HepG2 (cell line): ENCODE measurements around the gene RIMBP2. TPM values are rescaled to one million over a fixed set of nuclear protein-coding genes. Genes with fewer than 3 reads are reported as not detected.

ENCODE experiments used
- ATAC-seq: fragments of 200-7000 bp; cut with Tn5 transposase; 3 replicates; pipeline ENCODE4 v1.9.1; 2020; ENCODE audit warnings: mild to moderate bottlenecking, moderate library complexity
- BruUV-seq: library from RNA; stranded (reverse); fragments of 400-500 nt; replicated peaks from 2 replicates; lab custom pipeline; 2021; lab: Mats Ljungman, UMichigan
- CTCF ChIA-PET: fragments of 300-600 bp; formaldehyde crosslinking; extraction: SDS; loops from one replicate; lab custom pipeline; 2021; ENCODE audit warnings: low total read pairs, inconsistent platforms, low intra/inter-chr PET ratio; lab: Yijun Ruan, JAX
- POLR2A ChIA-PET: fragments of 350-600 bp; sonication (Branson Sonifier 250); formaldehyde crosslinking; loops from one replicate; lab custom pipeline; 2020; ENCODE audit warnings: antibody characterized with exemption, inconsistent platforms; lab: Yijun Ruan, JAX
- DNase-seq: peaks from one replicate; pipeline ENCODE4 v3.0.0-alpha.2; 2015; ENCODE audit warnings: low spot score
- FAIRE-seq: peaks from 3 replicates; lab custom pipeline; 2011; peaks lifted over from hg19 to GRCh38; lab: Jason Lieb, UNC
- H2AFZ ChIP-seq: one replicate; pipeline ENCODE4 v1.6.1; 2011; ENCODE audit warnings: low read length, inconsistent platforms
- H3K27ac ChIP-seq: fragments of 300-600 bp; 3 replicates; pipeline ENCODE4 v1.8.0; 2011; ENCODE audit warnings: mixed run types, mild to moderate bottlenecking, mixed read lengths, low read length, inconsistent platforms; ENCODE audit not compliant: insufficient read depth; ENCODE audit errors: extremely low read length
- H3K27me3 ChIP-seq, 2 experiments: fragments of 200-600 bp in 1 of 2; 2 replicates in 1 of 2; 3 replicates in 1 of 2; pipeline versions ENCODE4 v1.6.0 to v1.8.0; 2011; ENCODE audit warnings: low read length in 2 of 2, mild to moderate bottlenecking in 2 of 2, moderate library complexity in 2 of 2, inconsistent platforms in 1 of 2; ENCODE audit not compliant: insufficient read depth in 2 of 2, control insufficient read depth in 1 of 2
- H3K36me3 ChIP-seq, 2 experiments: fragments of 200-600 bp in 1 of 2; replicated peaks in 1 of 2; 2 replicates in 1 of 2; 3 replicates in 1 of 2; pipeline versions ENCODE4 v1.5.1 to v1.8.0; 2011; ENCODE audit warnings: low read length in 2 of 2, inconsistent platforms in 1 of 2; ENCODE audit not compliant: insufficient read depth in 2 of 2, control insufficient read depth in 1 of 2
- H3K4me1 ChIP-seq: 2 replicates; pipeline ENCODE4 v1.5.1; 2012; ENCODE audit warnings: low read length, inconsistent platforms; ENCODE audit not compliant: insufficient read depth
- H3K4me2 ChIP-seq: 2 replicates; pipeline ENCODE4 v1.6.0; 2011; ENCODE audit warnings: low read depth, low read length, inconsistent platforms
- H3K4me3 ChIP-seq, 3 experiments: fragments of 200-600 bp in 1 of 3; sonication (generic), shearing (Covaris generic) in 1 of 3; replicated peaks in 1 of 3; 2 replicates each; pipeline ENCODE4 v1.5.1; 2011 to 2016; ENCODE audit warnings: low read length in 3 of 3, inconsistent platforms in 2 of 3, low read depth in 2 of 3, mild to moderate bottlenecking in 2 of 3, control low read depth in 1 of 3, mixed read lengths in 1 of 3; ENCODE audit not compliant: insufficient read depth in 1 of 3
- H3K79me2 ChIP-seq: one replicate; pipeline ENCODE4 v1.6.1; 2011; ENCODE audit warnings: low read length, inconsistent platforms; ENCODE audit not compliant: insufficient read depth
- H3K9ac ChIP-seq: 2 replicates; pipeline ENCODE4 v1.6.0; 2011; ENCODE audit warnings: mild to moderate bottlenecking, low read depth, low read length, inconsistent platforms; ENCODE audit not compliant: insufficient read depth
- H3K9me3 ChIP-seq: 2 replicates; pipeline ENCODE4 v1.5.1; 2012; ENCODE audit warnings: mild to moderate bottlenecking, low read length
- H4K20me1 ChIP-seq: 2 replicates; pipeline ENCODE4 v1.6.0; 2011; ENCODE audit warnings: inconsistent platforms, mild to moderate bottlenecking, low read length, moderate library complexity; ENCODE audit not compliant: insufficient read depth
- CBFB ChIP-seq: sonication (generic); formaldehyde crosslinking; IDR thresholded peaks from 2 replicates; pipeline ENCODE4 v1.4.0; 2020; ENCODE audit warnings: missing genetic modification reagents
- GFI1 ChIP-seq: sonication (generic); formaldehyde crosslinking; IDR thresholded peaks from 2 replicates; pipeline ENCODE4 v1.5.0; 2020; ENCODE audit warnings: missing genetic modification reagents, mild to moderate bottlenecking, borderline replicate concordance
- GTF3A ChIP-seq: sonication (generic); formaldehyde crosslinking; conservative IDR thresholded peaks from 2 replicates; pipeline ENCODE4 v1.4.0; 2020; ENCODE audit warnings: mild to moderate bottlenecking, missing genetic modification reagents
- JDP2 ChIP-seq: sonication (generic); formaldehyde crosslinking; IDR thresholded peaks from 2 replicates; pipeline ENCODE4 v1.8.1; 2022; ENCODE audit warnings: missing genetic modification reagents, borderline replicate concordance
- NR2F6 ChIP-seq, 2 experiments: IDR thresholded peaks; 2 replicates each; pipeline ENCODE4 v1.6.1; 2016; ENCODE audit warnings: antibody characterized with exemption in 1 of 2, mild to moderate bottlenecking in 1 of 2
- POLR2G ChIP-seq: fragments of 200-400 bp; formaldehyde crosslinking; IDR thresholded peaks from 2 replicates; pipeline ENCODE4 v1.6.1; 2018; ENCODE audit warnings: mild to moderate bottlenecking, low read depth, low read length, moderate library complexity
- PTBP1 ChIP-seq: fragments of 200-400 bp; formaldehyde crosslinking; IDR thresholded peaks from 2 replicates; pipeline ENCODE4 v1.6.1; 2018; ENCODE audit warnings: low read length, low read depth; ENCODE audit not compliant: poor library complexity, severe bottlenecking
- YEATS4 ChIP-seq: sonication (generic); formaldehyde crosslinking; IDR thresholded peaks from 2 replicates; pipeline ENCODE4 v1.4.0; 2020; ENCODE audit warnings: missing genetic modification reagents, borderline replicate concordance
- ZNF160 ChIP-seq: sonication (generic); formaldehyde crosslinking; IDR thresholded peaks from 2 replicates; pipeline ENCODE4 v1.8.0; 2022; ENCODE audit warnings: mild to moderate bottlenecking, inconsistent platforms, missing genetic modification reagents
- ZNF234 ChIP-seq: sonication (generic); formaldehyde crosslinking; conservative IDR thresholded peaks from 2 replicates; pipeline ENCODE4 v1.5.1; 2020; ENCODE audit warnings: mild to moderate bottlenecking, missing genetic modification reagents
- ZNF619 ChIP-seq: sonication (generic); formaldehyde crosslinking; IDR thresholded peaks from 2 replicates; pipeline ENCODE4 v1.4.0; 2020; ENCODE audit warnings: mild to moderate bottlenecking, missing genetic modification reagents
- WGBS: methylation state at CpG from one replicate; pipeline ENCODE4 v1.1.6; 2017; ENCODE audit warnings: low lambda C conversion rate; 5-methylcytosine and 5-hydroxymethylcytosine counted together
- in situ Hi-C: cut with HindIII; loops from 2 replicates; pipeline ENCODE4 v1.10.0; 2017; ENCODE audit warnings: low pct_unique_long_range_greater_than_20kb; ENCODE audit not compliant: extremely low pct_ligation_motif_present
- intact Hi-C: fragments of 100-400 bp; cut with micrococcal nuclease; formaldehyde crosslinking; loops from one replicate; pipeline ENCODE4 v1.10.0; 2022; ENCODE audit not compliant: unreplicated experiment
- polyA plus RNA-seq, 8 experiments: library from polyadenylated mRNA; depleted of rRNA in 3 of 8; stranded (reverse) in 7 of 8; unstranded in 1 of 8; fragments of >200 nt; fragmentation: Illumina TruSeq in 4 of 8; extraction: Trizol in 4 of 8; gene quantifications; 2 replicates each; pipeline versions ENCODE4 v1.2.1 to v1.2.3, GENCODE V29; 2011 to 2016; ENCODE audit warnings: low read depth in 4 of 8, missing spikeins in 1 of 8, mixed read lengths in 1 of 8; ENCODE audit not compliant: insufficient read depth in 1 of 8
- total RNA-seq, 5 experiments: library from RNA; depleted of rRNA; stranded (reverse); fragments of >200 nt; fragmentation: Illumina TruSeq; extraction: Trizol; gene quantifications; 2 replicates each; pipeline ENCODE4 v1.2.3, GENCODE V29; 2016; ENCODE audit warnings: low read depth in 1 of 5
- TF ChIP-seq, protein P1 (sequence below): sonication (generic); formaldehyde crosslinking; IDR thresholded peaks from 2 replicates; pipeline ENCODE4 v1.9.0; 2022; ENCODE audit warnings: low read depth, missing genetic modification reagents
- TF ChIP-seq, protein P2 (sequence below): sonication (generic); formaldehyde crosslinking; IDR thresholded peaks from 2 replicates; pipeline ENCODE4 v1.8.0; 2022; ENCODE audit warnings: missing genetic modification reagents, low read depth, mild to moderate bottlenecking, borderline replicate concordance
- TF ChIP-seq, protein P3 (sequence below): fragments of 450-650 bp; IDR thresholded peaks from 2 replicates; pipeline ENCODE4 v1.6.1; 2016
- TF ChIP-seq, protein P4 (sequence below): sonication (generic); formaldehyde crosslinking; IDR thresholded peaks from 2 replicates; pipeline ENCODE4 v1.5.1; 2020; ENCODE audit warnings: mild to moderate bottlenecking, missing genetic modification reagents
- TF ChIP-seq, protein P5 (sequence below): sonication (generic); formaldehyde crosslinking; IDR thresholded peaks from 2 replicates; pipeline ENCODE4 v1.8.0; 2023; ENCODE audit warnings: mild to moderate bottlenecking, missing genetic modification reagents

Gene RIMBP2
- total and polyA plus RNA-seq, 2 of the 13 experiments (the other 11 are each of a cell fraction or from before 2014, with no cell fraction given): 0.03 TPM; not detected in 1

DNA sequence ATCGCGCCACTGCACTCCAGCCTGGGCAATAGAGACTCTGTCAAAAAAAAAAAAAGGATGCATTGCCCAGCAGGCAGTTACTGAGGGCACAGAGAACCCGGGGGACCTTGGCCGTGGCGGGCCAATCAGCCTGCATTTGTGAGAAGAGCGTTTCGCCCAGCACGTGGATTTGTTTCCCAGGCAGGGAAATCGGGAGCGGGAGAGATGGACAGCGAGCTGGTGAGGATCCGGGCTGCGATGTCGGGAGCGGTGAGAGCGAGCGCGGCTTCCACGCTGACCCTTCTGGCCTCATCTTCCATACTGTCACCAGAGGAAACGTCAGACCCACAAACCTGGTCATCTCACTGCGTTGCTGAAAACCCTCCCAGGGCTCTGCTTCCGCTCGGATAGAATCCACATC, 123.5 kb downstream of the RIMBP2 start (continued):
- TF ChIP-seq NR2F6 (IDR thresholded peaks at IDR 0.05): no peak
- no peak for TF ChIP-seq NR2F6 (CRISPR knock-in tag; IDR thresholded peaks at IDR 0.05)

DNA sequence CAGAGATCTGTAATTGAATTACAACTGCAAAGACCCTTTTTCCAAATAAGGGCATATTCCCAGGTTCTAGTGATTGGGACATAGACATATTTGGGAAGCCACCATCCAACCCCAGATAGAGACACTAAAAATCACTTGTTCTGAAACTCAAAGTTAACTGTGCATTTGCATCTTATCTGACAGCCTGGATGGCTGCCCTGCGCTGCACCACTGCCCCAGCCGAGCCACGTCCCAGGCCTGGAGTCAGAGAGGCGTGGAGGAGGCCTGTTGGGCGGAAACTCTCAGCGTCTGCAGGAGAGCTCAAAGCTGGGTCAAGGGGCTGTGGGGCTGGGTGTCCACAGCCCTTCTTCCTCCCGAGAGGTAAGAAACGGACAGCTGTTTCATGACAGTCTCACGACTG, 124.4 kb downstream of the RIMBP2 start:
- H2AFZ ChIP-seq: no peak overlapping the region
- no peak for FAIRE-seq
- no peaks in the 10 kb centered on the region for H3K79me2 ChIP-seq
- no peak overlapping the region for H3K9ac ChIP-seq
- no peaks in the 10 kb centered on the region for H3K9me3 ChIP-seq
- in situ Hi-C loops: no loop called here
- H3K36me3 ChIP-seq: no peaks in the 10 kb centered on the region
- H4K20me1 ChIP-seq: no peaks in the 10 kb centered on the region
- ATAC-seq: no peak
- ChIA-PET POLR2A (no interaction called here), CTCF (no interaction called here)
- BruUV-seq: no TSS peak
- WGBS: 48% methylated on average over 2 of the region's 9 CpGs
- H3K27me3 ChIP-seq: peaks cover 2 to 30% of the 10 kb centered on the region in 2 experiments; a peak in 3 of 5 replicates
- DNase-seq: no peak
- intact Hi-C loops: no loop called here
- no peaks in the 10 kb centered on the region for H3K4me1 ChIP-seq
- no peak overlapping the region for H3K4me3 ChIP-seq
- H3K4me2 ChIP-seq: no peak overlapping the region
- H3K27ac ChIP-seq: no peak overlapping the region
- TF ChIP-seq PTBP1 (no peak), POLR2G (no peak), CBFB (CRISPR knock-in tag) (no peak), GFI1 (CRISPR knock-in tag) (no peak), YEATS4 (CRISPR knock-in tag) (no peak), JDP2 (CRISPR knock-in tag) (no peak), ZNF234 (no peak), ZNF619 (CRISPR knock-in tag) (no peak), GTF3A (no peak), ZNF160 (CRISPR knock-in tag) (no peak)
- TF ChIP-seq, protein P1, sequence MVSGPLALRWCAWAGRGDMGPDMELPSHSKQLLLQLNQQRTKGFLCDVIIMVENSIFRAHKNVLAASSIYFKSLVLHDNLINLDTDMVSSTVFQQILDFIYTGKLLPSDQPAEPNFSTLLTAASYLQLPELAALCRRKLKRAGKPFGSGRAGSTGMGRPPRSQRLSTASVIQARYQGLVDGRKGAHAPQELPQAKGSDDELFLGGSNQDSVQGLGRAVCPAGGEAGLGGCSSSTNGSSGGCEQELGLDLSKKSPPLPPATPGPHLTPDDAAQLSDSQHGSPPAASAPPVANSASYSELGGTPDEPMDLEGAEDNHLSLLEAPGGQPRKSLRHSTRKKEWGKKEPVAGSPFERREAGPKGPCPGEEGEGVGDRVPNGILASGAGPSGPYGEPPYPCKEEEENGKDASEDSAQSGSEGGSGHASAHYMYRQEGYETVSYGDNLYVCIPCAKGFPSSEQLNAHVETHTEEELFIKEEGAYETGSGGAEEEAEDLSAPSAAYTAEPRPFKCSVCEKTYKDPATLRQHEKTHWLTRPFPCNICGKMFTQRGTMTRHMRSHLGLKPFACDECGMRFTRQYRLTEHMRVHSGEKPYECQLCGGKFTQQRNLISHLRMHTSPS (CRISPR knock-in tag): no peak
- TF ChIP-seq, protein P2, sequence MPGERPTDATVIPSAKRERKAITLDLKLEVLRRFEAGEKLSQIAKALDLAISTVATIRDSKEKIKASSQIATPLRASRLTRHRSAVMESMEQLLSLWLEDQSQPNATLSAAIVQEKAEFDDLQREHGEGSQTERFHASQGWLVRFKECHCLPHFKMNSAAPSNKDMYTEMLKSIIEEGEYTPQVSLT (CRISPR knock-in tag): no peak
- TF ChIP-seq, protein P3, sequence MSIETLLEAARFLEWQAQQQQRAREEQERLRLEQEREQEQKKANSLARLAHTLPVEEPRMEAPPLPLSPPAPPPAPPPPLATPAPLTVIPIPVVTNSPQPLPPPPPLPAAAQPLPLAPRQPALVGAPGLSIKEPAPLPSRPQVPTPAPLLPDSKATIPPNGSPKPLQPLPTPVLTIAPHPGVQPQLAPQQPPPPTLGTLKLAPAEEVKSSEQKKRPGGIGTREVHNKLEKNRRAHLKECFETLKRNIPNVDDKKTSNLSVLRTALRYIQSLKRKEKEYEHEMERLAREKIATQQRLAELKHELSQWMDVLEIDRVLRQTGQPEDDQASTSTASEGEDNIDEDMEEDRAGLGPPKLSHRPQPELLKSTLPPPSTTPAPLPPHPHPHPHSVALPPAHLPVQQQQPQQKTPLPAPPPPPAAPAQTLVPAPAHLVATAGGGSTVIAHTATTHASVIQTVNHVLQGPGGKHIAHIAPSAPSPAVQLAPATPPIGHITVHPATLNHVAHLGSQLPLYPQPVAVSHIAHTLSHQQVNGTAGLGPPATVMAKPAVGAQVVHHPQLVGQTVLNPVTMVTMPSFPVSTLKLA: no peak
- TF ChIP-seq, protein P4, sequence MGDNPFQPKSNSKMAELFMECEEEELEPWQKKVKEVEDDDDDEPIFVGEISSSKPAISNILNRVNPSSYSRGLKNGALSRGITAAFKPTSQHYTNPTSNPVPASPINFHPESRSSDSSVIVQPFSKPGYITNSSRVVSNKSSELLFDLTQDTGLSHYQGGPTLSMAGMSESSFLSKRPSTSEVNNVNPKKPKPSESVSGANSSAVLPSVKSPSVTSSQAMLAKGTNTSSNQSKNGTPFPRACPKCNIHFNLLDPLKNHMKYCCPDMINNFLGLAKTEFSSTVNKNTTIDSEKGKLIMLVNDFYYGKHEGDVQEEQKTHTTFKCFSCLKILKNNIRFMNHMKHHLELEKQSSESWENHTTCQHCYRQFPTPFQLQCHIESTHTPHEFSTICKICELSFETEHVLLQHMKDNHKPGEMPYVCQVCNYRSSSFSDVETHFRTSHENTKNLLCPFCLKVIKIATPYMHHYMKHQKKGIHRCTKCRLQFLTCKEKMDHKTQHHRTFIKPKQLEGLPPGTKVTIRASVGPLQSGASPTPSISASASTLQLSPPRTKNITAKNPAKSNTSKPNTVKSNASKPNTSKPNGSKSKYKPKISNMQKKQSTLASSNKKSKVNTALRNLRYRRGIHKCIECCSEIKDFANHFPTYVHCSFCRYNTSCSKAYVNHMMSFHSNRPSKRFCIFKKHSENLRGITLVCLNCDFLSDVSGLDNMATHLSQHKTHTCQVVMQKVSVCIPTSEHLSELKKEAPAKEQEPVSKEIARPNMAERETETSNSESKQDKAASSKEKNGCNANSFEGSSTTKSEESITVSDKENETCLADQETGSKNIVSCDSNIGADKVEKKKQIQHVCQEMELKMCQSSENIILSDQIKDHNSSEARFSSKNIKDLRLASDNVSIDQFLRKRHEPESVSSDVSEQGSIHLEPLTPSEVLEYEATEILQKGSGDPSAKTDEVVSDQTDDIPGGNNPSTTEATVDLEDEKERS (CRISPR knock-in tag): no peak
- TF ChIP-seq, protein P5, sequence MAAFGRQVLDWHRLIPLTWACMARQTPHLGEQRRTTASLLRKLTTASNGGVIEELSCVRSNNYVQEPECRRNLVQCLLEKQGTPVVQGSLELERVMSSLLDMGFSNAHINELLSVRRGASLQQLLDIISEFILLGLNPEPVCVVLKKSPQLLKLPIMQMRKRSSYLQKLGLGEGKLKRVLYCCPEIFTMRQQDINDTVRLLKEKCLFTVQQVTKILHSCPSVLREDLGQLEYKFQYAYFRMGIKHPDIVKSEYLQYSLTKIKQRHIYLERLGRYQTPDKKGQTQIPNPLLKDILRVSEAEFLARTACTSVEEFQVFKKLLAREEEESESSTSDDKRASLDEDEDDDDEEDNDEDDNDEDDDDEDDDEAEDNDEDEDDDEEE: no peak
